OCI-LY1 (cell line): ENCODE data around the gene SCART1.

ENCODE experiments used
- H2AFZ ChIP-seq: fragments of 200-600 bp; sonication (generic), shearing (Covaris generic); 2 replicates; pipeline ENCODE4 v1.6.0; 2014; ENCODE audit warnings: antibody characterized with exemption, mild to moderate bottlenecking, low read length
- H3F3A ChIP-seq: fragments of 200-600 bp; sonication (generic), shearing (Covaris generic); 2 replicates; pipeline ENCODE4 v1.6.0; 2014; ENCODE audit warnings: mild to moderate bottlenecking, antibody characterized with exemption, low read length, moderate library complexity; ENCODE audit not compliant: insufficient read depth
- H3K27ac ChIP-seq: fragments of 200-600 bp; sonication (generic); 2 replicates; pipeline ENCODE4 v1.5.1; 2014; ENCODE audit warnings: low read length, mixed run types, mild to moderate bottlenecking, low read depth; ENCODE audit not compliant: poor library complexity, severe bottlenecking
- H3K27me3 ChIP-seq: fragments of 200-600 bp; sonication (generic); 2 replicates; pipeline ENCODE4 v1.6.0; 2014; ENCODE audit warnings: antibody characterized with exemption, mild to moderate bottlenecking, low read length, moderate library complexity; ENCODE audit not compliant: insufficient read depth
- H3K36me3 ChIP-seq: fragments of 200-600 bp; sonication (generic); 2 replicates; pipeline ENCODE4 v1.6.1; 2014; ENCODE audit warnings: mild to moderate bottlenecking, antibody characterized with exemption, low read length, moderate library complexity, mixed read lengths; ENCODE audit not compliant: insufficient read depth
- H3K4me1 ChIP-seq: fragments of 200-600 bp; sonication (generic); 2 replicates; pipeline ENCODE4 v1.5.1; 2014; ENCODE audit warnings: mild to moderate bottlenecking, low read length, moderate library complexity; ENCODE audit not compliant: insufficient read depth, severe bottlenecking
- H3K4me2 ChIP-seq: fragments of 200-600 bp; sonication (generic), shearing (Covaris generic); 2 replicates; pipeline ENCODE4 v1.6.1; 2014; ENCODE audit warnings: low read length
- H3K4me3 ChIP-seq: fragments of 200-600 bp; sonication (generic); 2 replicates; pipeline ENCODE4 v1.5.1; 2014; ENCODE audit warnings: low read length, low read depth, mild to moderate bottlenecking, mixed read lengths; ENCODE audit not compliant: poor library complexity, severe bottlenecking
- H3K79me2 ChIP-seq: fragments of 200-600 bp; shearing (Covaris generic); 2 replicates; pipeline ENCODE4 v1.6.1; 2016; ENCODE audit warnings: mixed run types, low read length, mixed read lengths; ENCODE audit not compliant: insufficient read depth
- H3K9ac ChIP-seq: fragments of 200-600 bp; sonication (generic), shearing (Covaris generic); 2 replicates; pipeline ENCODE4 v1.6.1; 2014; ENCODE audit warnings: mild to moderate bottlenecking, low read length, mixed read lengths
- H3K9me2 ChIP-seq: fragments of 200-600 bp; sonication (generic), shearing (Covaris generic); 2 replicates; pipeline ENCODE4 v1.6.1; 2014; ENCODE audit warnings: low read depth, mild to moderate bottlenecking, low read length, mixed read lengths
- H3K9me3 ChIP-seq: fragments of 200-600 bp; shearing (Covaris generic); 2 replicates; pipeline ENCODE4 v1.6.1; 2014; ENCODE audit warnings: low read length, mixed read lengths
- H4K20me1 ChIP-seq: fragments of 200-600 bp; sonication (generic), shearing (Covaris generic); 2 replicates; pipeline ENCODE4 v1.6.0; 2016; ENCODE audit warnings: mild to moderate bottlenecking, low read length; ENCODE audit not compliant: insufficient read depth
- CTCF ChIP-seq: fragments of 200-600 bp; sonication (generic), shearing (Covaris generic); IDR thresholded peaks from 2 replicates; pipeline ENCODE4 v1.5.1; 2017; ENCODE audit warnings: mild to moderate bottlenecking, antibody characterized with exemption, low read length, moderate library complexity, mixed read lengths
- EZH2 ChIP-seq: fragments of 200-600 bp; sonication (generic), shearing (Covaris generic); IDR thresholded peaks from 2 replicates; pipeline ENCODE4 v1.8.0; 2017; ENCODE audit warnings: borderline replicate concordance, mixed run types, mild to moderate bottlenecking, antibody characterized with exemption, low read length, moderate library complexity, mixed read lengths

Gene SCART1

DNA sequence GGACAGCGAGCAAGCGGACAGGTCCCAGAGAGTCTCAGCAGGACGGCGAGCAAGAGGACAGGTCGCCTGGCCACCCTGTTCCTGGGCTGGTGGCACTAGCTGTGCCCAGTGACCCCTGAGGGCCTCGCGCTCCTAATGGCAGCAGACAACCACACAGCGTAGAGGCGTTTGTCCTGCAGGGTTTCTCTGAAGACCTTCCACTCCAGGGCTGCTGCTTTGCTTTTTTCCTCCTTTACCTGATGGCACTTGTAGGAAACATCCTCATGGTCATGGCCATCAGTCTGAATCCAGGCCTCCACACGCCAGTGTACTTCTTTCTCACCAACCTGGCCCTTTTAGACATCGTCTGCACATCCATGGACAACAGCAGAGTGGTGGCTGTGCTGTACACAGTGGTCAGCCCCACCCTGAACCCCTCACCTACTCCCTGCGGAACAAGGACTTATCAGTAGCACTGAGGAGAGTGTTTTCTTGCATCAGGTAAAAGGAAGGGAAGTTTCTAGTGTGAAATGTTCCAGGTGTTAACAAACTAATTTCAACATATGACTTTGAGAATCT, 27.4 kb downstream of the SCART1 start:
- Histone ChIP-seq H3K9me2 (no peaks in the 10 kb centered on the region), H3K79me2 (no peaks in the 10 kb centered on the region), H3K36me3 (no peaks in the 10 kb centered on the region; the same call in 1 of the 2 replicates), H3K4me2 (no peak overlapping the region), H3K4me1 (no peaks in the 10 kb centered on the region), H4K20me1 (no peaks in the 10 kb centered on the region), H2AFZ (no peak overlapping the region), H3K4me3 (no peak overlapping the region), H3K9ac (no peak overlapping the region), H3F3A (no peaks in the 10 kb centered on the region), H3K27ac (no peak overlapping the region), H3K9me3 (peaks cover 6% of the 10 kb centered on the region; the same call in 1 of the 2 replicates), H3K27me3 (no peaks in the 10 kb centered on the region)
- TF ChIP-seq EZH2 (no peak), CTCF (no peak)

- no peaks in the 10 kb centered on the region for H3K4me1 ChIP-seq
- H3K27me3 ChIP-seq = no peaks in the 10 kb centered on the region
- no peak overlapping the region for H2AFZ ChIP-seq
- H3K36me3 ChIP-seq = no peaks in the 10 kb centered on the region; the same call in 1 of the 2 replicates
- H3K4me3 ChIP-seq = no peak overlapping the region
- H3K9ac ChIP-seq = no peak overlapping the region
- H3K9me2 ChIP-seq = no peaks in the 10 kb centered on the region
- no peak overlapping the region for H3K4me2 ChIP-seq
- H3K27ac ChIP-seq = no peak overlapping the region
- TF ChIP-seq EZH2 = no peak
- TF ChIP-seq CTCF = no peak
- no peaks in the 10 kb centered on the region for H4K20me1 ChIP-seq
- H3K9me3 ChIP-seq = peaks cover 6% of the 10 kb centered on the region; the same call in 1 of the 2 replicates
- no peaks in the 10 kb centered on the region for H3K79me2 ChIP-seq
- no peaks in the 10 kb centered on the region for H3F3A ChIP-seq
Observed at GRCh38 chr10:133481657-133482056, 27.9 kb downstream of the SCART1 start.

DNA sequence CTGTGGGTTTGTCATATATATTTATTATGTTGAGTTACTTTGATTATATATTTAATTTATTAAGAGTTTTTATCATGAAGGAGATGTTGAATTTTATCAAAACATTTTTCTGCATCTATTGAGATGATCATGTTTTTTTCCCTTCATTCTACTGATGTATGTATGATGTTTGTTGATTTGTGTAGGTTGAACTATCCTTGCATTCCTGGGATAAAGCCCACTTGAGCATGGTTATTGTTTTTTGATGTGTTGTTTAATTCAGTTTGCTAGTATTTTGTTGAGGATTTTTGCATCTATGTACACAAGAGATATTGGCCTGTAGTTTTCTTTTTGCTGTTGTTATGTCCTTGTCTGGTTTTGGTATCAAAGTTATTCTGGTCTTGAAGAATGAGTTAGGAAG, 31.1 kb downstream of the SCART1 start:
- Histone ChIP-seq H3K9me3 (peaks cover 15% of the 10 kb centered on the region; the same call in 1 of the 2 replicates), H4K20me1 (no peaks in the 10 kb centered on the region), H3K4me2 (no peak overlapping the region), H3K9me2 (no peaks in the 10 kb centered on the region), H3K36me3 (peaks cover 3% of the 10 kb centered on the region; the same call in 1 of the 2 replicates), H3K4me3 (no peak overlapping the region), H2AFZ (no peak overlapping the region), H3K27ac (no peak overlapping the region), H3K27me3 (no peaks in the 10 kb centered on the region), H3F3A (no peaks in the 10 kb centered on the region), H3K79me2 (no peaks in the 10 kb centered on the region), H3K4me1 (no peaks in the 10 kb centered on the region), H3K9ac (no peak overlapping the region)
- no peak for TF ChIP-seq EZH2
- TF ChIP-seq CTCF = no peak
